SK-N-MC (cell line): ENCODE measurements around the gene BCDIN3D.

Experiments used
- DNase-seq: peaks from one replicate; pipeline ENCODE4 v3.0.0-alpha.2; 2011; ENCODE audit warnings: low read depth, low spot score
- H3K27ac ChIP-seq: fragments of 200-600 bp; sonication (generic); 2 replicates; pipeline ENCODE4 v1.5.1; 2016; ENCODE audit warnings: mixed run types
- H3K36me3 ChIP-seq: fragments of 200-600 bp; sonication (generic); 2 replicates; pipeline ENCODE4 v1.6.1; 2017; ENCODE audit warnings: antibody characterized with exemption, low read length, mixed read lengths; ENCODE audit not compliant: insufficient read depth
- H3K4me3 ChIP-seq: fragments of 200-600 bp; sonication (generic); 2 replicates; pipeline ENCODE4 v1.5.1; 2016
- H3K9ac ChIP-seq: fragments of 200-600 bp; sonication (generic); 2 replicates; pipeline ENCODE4 v1.8.0; 2017; ENCODE audit warnings: mixed run types, mixed read lengths; ENCODE audit not compliant: insufficient read length
- H3K9me3 ChIP-seq: fragments of 200-600 bp; sonication (generic); 2 replicates; pipeline ENCODE4 v1.6.1; 2017; ENCODE audit warnings: low read depth, mild to moderate bottlenecking, antibody characterized with exemption, low read length, moderate library complexity, mixed read lengths
- EZH2 ChIP-seq: fragments of 200-600 bp; sonication (generic); IDR thresholded peaks from one replicate; pipeline ENCODE4 v1.6.1; 2017; ENCODE audit warnings: antibody characterized with exemption
- FOXP2 ChIP-seq: optimal IDR thresholded peaks from 2 replicates; pipeline ENCODE3; 2011; ENCODE audit warnings: mild to moderate bottlenecking, moderate library complexity; ENCODE audit not compliant: insufficient read depth; ENCODE audit errors: extremely low read length, control extremely low read depth
- POLR2AphosphoS5 ChIP-seq: IDR thresholded peaks from 2 replicates; pipeline ENCODE4 v1.6.1; 2012; ENCODE audit warnings: mild to moderate bottlenecking, low read depth, low read length, borderline replicate concordance

The BCDIN3D gene, protein sequence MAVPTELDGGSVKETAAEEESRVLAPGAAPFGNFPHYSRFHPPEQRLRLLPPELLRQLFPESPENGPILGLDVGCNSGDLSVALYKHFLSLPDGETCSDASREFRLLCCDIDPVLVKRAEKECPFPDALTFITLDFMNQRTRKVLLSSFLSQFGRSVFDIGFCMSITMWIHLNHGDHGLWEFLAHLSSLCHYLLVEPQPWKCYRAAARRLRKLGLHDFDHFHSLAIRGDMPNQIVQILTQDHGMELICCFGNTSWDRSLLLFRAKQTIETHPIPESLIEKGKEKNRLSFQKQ

DNA sequence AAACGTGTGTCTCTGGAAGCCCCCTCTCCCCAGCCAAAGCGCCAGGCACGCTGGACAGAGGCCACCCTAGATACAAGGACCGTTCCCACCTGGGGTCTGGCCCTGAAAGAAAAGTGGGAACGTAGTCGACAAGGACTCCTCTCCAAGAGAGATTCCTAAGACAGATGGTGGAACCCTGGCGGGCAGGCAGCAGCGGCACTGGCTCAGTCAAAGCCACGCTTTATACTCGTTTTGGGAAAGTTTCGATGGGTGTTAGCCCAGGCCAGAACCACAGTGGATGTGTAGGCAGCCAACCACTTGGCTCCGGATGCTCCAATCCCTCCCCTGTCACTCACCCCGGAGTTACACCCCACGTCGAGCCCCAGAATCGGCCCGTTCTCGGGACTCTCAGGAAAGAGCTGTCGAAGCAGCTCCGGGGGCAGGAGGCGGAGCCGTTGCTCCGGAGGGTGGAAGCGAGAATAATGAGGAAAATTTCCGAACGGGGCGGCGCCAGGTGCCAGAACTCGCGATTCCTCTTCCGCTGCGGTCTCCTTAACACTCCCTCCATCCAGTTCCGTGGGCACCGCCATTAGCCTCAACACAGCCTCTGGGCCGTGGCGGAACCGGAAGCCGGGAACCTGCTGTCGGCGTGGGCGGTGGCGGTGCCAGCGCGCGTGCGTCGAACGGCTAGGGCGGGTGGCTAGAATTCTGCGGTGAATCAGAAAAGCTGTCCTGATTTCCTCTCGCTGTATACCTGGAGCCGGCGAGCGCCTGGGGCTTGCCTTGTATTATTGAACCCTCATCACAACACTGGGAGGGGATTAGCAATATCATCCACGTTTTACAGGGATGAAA is at the start of gene BCDIN3D:
Gene BCDIN3D, minus strand, starts transcription at position 588 of the 834 bp plus-strand sequence. Its CDS starts 19 bp downstream, at position 569.
- Histone ChIP-seq H3K4me3 (peak within 1 kb of the TSS; percentile 99), H3K36me3 (no peaks in the 10 kb centered on the region), H3K9ac (peak within 1 kb of the TSS; percentile 99), H3K9me3 (no peaks in the 10 kb centered on the region), H3K27ac (peak within 1 kb of the TSS; percentile 90)
- TF ChIP-seq FOXP2: no peak
- peak; percentile 93 for TF ChIP-seq POLR2AphosphoS5
- DNase-seq: no peak

DNA sequence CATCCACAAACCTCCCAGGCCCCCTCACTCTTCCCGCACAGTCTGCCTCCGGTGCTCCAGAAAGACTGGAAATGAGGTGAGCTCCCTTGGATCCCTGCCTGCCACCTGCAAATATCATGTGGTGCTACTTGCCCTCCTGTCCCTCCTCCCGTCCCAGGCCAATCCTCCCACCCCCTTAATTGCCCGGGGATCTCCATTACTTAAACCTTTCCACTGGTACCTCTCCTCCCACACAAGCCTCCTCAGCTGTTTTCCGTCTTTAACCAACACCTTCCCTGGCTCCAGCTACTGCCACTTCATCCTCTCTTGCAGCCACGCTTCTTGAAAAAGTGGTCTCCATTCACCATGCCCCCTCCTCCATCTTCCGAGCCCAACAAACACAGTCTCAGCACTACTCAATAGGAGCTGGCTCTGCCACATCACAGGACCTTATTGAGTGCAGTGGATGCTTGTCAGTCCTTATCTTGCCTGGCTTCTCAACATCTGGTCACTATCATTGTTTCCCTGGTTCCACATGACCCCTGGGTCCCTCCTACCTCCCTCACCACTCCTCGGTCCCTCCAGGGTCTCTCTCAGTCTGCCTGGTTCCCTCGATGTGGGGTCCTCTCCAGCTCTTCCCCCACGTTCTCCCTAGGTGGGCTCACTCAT is 49.3 kb upstream of the BCDIN3D start:
- H3K36me3 ChIP-seq: no peaks in the 10 kb centered on the region
- no peak for TF ChIP-seq POLR2AphosphoS5
- TF ChIP-seq FOXP2: no peak
- no peak for TF ChIP-seq EZH2
- no peak for DNase-seq
- H3K27ac ChIP-seq: no peak overlapping the region
- H3K9me3 ChIP-seq: no peaks in the 10 kb centered on the region
- H3K9ac ChIP-seq: no peak overlapping the region
- H3K4me3 ChIP-seq: no peak overlapping the region

DNA sequence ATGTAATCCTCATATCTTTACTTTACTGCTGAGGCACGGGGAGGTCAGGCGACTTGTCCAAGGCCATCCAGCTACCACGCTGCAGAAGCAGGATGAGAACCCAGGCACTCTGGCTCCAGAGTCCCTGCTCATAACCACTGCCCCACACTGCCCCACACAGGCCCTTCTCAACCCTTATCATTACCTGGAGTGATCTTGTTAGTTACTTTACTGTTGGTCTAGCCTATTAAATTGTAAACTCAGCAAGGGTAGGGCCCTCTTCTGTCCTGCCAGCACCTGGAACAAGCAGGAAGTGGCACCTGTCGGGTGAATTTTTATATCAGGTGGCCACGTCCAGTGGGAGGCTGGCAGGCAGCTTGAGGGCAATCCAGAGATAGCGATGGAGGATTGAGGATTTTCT is 48.6 kb upstream of the BCDIN3D start:
- DNase-seq: no peak
- Histone ChIP-seq H3K36me3 (no peaks in the 10 kb centered on the region), H3K27ac (no peak overlapping the region), H3K9ac (no peak overlapping the region), H3K4me3 (no peak overlapping the region), H3K9me3 (no peaks in the 10 kb centered on the region)
- TF ChIP-seq FOXP2 (no peak), POLR2AphosphoS5 (no peak)

DNA sequence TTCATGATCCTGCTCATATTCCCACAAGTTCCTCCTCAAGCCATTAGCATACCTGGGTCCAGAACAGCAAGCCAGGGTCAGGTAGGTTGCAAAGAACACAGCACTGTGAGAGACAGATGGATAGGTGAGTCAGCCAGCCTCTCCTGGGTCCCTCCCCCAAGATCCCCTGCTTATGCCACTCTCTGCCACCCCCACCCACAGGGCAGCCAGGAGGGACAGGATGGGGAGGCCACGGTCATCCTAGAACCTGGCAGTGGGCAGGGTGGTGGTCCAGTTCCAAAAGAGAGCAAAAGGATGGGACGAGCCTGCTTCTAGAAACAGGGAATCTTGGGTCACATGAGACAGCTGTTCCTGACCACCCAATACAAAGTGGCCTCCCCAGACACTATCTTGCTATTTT is 48.1 kb upstream of the BCDIN3D start:
- Histone ChIP-seq H3K27ac (no peak overlapping the region), H3K36me3 (no peaks in the 10 kb centered on the region), H3K4me3 (no peak overlapping the region), H3K9me3 (no peaks in the 10 kb centered on the region), H3K9ac (no peak overlapping the region)
- TF ChIP-seq FOXP2 (no peak), POLR2AphosphoS5 (no peak), EZH2 (no peak)
- no peak for DNase-seq

DNA sequence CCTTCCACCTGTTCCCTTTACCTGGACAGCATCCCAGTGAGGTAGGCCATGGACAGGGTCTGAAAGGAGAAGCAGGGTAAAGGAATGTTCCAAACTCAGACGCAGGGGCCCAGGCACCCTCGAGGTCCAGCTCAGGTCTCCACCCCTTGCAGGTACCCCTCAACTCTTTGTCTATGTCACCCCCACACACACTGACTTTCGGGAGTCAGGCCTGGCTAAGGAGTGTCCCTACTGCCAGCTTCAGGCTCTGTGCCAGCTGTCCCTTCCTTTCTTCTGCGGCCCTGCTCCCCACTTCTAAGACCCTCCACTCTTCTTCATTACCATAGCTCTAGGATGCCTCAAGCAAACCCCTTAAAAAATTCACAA is 47.2 kb upstream of the BCDIN3D start:
- no peaks in the 10 kb centered on the region for H3K9me3 ChIP-seq
- H3K36me3 ChIP-seq: no peaks in the 10 kb centered on the region
- no peak overlapping the region for H3K27ac ChIP-seq
- H3K9ac ChIP-seq: no peak overlapping the region
- TF ChIP-seq EZH2 (no peak), POLR2AphosphoS5 (no peak), FOXP2 (no peak)
- DNase-seq: no peak
- no peak overlapping the region for H3K4me3 ChIP-seq

DNA sequence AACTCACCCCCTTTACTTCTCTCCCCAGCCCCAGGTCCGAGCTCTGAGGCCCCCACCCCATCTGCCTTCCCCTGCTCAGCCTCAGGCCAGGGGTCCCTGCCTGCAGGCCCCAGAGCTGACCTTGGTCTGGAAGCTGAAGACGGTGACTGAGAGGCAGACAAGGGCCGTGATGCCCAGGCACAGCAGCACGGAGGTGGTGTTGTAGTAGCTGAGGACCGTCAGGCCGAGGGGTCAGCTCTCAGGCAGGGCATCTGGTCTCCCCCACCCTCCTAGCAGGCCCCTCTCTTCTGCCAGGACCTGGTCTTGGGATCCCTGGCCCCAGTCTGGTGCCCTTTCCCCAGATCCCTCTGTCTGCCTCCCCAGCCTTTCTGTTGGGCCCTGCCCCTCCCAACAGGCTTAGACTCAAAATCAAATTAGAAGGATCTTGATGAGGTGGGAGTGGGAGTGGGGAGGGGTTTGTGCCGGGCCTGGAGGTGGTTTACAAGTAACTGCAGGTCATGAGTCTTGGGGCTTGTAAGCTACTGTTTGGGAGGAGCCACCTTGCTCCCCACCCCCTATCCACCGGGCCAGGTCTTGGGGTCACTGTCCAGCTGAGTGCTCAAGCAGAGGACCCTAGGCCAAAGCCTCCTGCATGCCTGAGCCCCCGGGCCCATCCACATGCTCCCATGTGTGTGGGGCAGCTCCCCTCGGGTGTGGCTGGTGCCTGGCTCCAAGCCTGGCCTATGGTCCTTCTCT is 46.6 kb upstream of the BCDIN3D start:
- no peak overlapping the region for H3K4me3 ChIP-seq
- no peak overlapping the region for H3K27ac ChIP-seq
- H3K36me3 ChIP-seq: no peaks in the 10 kb centered on the region
- no peaks in the 10 kb centered on the region for H3K9me3 ChIP-seq
- TF ChIP-seq POLR2AphosphoS5 (no peak), EZH2 (no peak), FOXP2 (no peak)
- no peak overlapping the region for H3K9ac ChIP-seq
- DNase-seq: no peak

DNA sequence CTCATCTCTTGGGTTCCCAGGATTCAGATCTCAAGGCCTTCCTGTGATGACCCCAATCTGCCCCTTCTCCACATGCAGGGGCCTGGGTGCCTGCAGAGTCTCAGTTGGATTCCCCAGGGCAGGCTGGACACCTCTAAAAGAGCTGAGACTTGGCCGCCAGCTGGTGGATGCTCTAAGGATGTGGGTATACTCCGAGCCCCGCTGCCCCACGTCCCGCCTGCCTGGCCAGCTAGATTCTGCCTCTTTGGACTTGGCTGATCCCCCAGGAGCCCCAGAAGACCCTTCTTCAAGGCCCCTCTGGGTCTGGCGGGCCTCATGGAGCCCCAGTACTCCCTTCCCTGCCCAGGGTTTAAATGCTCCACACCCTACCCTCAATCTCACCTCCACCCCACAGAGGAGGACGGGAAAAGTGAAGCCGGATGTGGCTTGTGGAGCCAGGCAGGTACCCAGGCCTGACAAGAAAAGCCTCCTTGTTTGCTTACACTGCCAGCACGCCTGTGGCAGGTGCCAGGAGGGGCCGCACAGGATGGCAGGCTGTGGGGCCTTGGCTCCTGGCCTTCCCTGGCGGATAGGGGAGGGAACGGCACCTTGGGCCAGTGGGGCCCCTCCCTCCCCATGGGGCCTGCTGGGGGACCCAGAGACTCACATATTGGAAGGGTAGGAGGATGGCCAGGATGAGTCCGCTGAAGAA is 45.7 kb upstream of the BCDIN3D start:
- Histone ChIP-seq H3K4me3 (no peak overlapping the region), H3K9ac (no peak overlapping the region), H3K36me3 (no peaks in the 10 kb centered on the region), H3K9me3 (no peaks in the 10 kb centered on the region), H3K27ac (no peak overlapping the region)
- no peak for DNase-seq
- TF ChIP-seq POLR2AphosphoS5 (no peak), EZH2 (no peak), FOXP2 (no peak)
